ENCODE measurements around the gene HSFX3.
"Not testable (repeated sequence)": the region's sequence is repeated elsewhere in the genome, so short reads cannot be mapped to it uniquely, and the experiment has no call there.

HSFX3 gene

GRCh38 chrX:149518236-149518635, 31.5 kb downstream of the HSFX3 start:
- DNase-seq (ENCODE audit: insufficient read length, low spot score): no peak
- FAIRE-seq: no peak

GRCh38 chrX:149517308-149517707, 32.4 kb downstream of the HSFX3 start:
- FAIRE-seq: no peak
- no peak for DNase-seq (ENCODE audit: insufficient read length, low spot score)

- no peak for FAIRE-seq
Observed at GRCh38 chrX:149516604-149517003, 33.1 kb downstream of the HSFX3 start.

DNA sequence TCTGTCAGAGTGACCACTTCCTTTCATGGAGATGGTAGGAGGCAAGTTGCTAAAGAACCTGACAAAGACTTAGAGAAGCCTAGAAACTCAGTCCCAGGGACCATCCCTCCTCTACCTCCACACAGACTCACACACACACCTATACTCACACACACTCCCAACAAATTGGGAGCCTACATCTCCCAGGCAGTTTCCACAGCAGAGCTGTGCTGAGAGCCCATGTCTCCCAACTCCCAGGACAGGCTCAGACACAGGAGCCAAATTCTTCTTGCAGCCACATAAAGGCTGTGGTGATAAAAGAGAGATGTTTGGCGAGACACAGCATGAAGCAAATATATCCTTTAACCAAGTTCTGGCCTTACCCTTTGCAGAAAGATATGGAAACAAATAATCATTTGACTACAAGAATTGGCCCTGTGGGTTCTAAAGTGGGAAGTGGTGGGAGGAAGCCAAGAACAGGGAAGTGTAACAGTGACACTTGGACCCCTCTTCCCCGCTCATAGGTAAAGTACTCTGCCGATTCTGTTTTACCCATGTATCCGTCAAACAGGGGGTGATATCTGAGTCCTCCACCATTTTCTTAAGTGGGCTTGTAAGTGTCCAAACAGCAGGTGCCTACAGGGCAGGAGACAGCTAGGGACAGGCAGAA, 33.6 kb downstream of the HSFX3 start:
- FAIRE-seq (no peak), DNase-seq (ENCODE audit: insufficient read length, low spot score) (no peak)

More at GRCh38 chrX:149516604-149517003, 33.1 kb downstream of the HSFX3 start:
- DNase-seq (ENCODE audit: insufficient read length, low spot score): no peak

- FAIRE-seq: no peak
- no peak for DNase-seq (ENCODE audit: insufficient read length, low spot score)
Observed at GRCh38 chrX:149513825-149514428, 35.8 kb downstream of the HSFX3 start.

DNA sequence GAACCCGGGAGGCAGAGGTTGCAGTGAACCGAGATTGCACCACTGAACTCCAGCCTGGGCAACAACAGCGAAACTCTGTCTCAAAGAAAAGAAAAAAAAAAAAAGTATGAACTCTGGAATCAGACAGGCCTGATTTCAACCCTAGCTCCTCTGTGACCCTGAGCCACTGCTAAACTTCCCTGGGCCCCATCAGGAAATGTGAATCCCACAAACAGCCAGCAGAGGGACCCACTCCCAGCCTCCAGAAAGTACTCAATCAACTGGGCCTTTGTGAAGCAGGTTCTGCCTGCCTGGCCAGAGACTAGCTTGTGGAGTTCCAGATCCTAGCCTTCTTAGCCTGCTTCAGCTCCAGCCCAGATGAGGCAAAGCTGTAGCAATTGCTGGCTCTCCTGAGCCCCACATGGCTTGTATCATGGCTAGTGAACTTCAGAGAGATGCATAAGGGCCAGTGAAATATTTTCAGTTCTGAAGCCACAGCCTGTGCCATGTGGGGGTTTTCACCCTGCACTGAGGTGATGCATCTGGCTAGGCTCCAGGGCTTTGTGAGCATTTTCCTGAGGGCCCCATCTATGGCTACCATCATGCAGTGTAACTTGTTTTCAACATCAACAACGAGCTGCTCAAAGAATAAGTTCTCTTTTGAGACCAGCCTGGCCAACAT, 37.4 kb downstream of the HSFX3 start:
- DNase-seq (ENCODE audit: insufficient read length, low spot score): no peak
- no peak for FAIRE-seq

DNA sequence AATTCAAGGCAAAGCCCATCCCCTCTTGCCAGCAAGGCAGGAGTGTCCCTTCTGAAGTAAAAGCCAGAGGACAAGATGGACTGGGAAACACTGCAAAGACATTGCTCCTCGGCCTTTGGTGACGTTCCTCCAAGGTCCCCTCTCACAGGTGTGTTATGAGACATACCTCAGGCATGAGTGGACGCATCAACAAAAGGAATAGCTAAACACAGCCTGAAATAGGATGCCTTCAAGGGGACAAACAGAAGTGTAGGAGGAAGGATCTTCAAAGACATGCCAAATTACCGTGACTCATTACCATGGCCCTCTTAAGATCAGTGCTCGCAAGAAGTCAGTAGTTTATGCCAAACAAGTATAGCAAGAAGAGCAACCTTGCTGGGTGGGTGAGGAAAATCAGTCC, 38.6 kb downstream of the HSFX3 start:
- DNase-seq (ENCODE audit: insufficient read length, low spot score): no peak
- FAIRE-seq: no peak

DNA sequence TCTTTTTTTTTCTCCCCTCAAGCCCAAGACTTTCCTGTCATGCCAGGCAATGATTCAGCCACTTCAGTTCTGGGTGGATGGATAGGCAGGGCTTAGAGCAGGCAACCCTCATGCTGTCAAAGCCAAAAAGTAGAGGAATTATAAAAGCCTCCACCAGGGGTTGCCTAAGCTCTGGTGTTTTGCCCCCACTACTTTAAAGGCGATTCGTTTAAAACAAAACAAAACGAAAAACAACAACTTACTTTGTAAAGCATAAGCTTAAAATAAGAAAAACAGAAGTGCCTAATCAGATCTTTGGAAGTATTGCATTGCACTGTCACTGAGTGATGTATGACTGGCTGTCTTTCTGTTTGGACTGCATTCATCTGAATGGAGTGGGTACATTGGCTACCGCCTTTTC, 39.3 kb downstream of the HSFX3 start:
- no peak for DNase-seq (ENCODE audit: insufficient read length, low spot score)
- no peak for FAIRE-seq

DNA sequence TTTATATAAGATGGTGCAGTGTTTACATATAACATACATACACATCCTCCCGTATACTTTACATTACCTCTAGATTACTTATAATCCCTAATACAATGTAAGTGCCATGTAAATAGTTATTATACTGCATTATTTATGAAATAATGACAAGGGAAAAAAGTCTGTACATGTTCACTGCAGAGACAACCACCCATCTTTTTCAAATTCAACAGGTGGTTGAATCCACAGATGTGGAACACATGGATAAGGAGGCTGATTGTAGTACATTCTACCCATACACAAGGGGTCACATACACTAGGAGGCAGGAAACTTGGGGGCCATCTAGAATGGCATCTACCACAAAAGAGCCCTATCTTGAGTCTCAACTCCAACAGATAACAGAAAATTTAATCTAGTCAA, 41.3 kb downstream of the HSFX3 start:
- no peak for FAIRE-seq
- DNase-seq (ENCODE audit: insufficient read length, low spot score): no peak

DNA sequence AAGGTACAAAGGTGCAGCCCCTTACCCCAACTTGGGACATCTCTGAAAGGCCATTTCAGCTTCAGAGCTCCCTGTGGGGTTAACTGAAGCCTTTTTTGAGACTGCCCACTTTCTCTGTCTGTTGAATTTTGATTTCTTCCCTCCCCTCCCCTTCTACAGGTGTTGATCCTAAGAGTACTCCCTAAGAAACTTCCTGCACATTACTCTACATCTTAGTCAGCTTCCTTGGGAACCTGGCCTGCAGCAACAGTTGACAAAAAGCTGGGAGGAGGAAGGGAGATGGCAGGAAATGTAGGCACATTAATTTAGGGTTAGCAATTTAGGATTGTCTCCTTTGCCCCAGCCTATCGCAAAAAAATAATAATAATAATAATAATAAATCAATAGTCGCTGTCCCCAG, 43.4 kb downstream of the HSFX3 start:
- DNase-seq (ENCODE audit: insufficient read length, low spot score) (no peak), FAIRE-seq (no peak)

- DNase-seq (ENCODE audit: insufficient read length, low spot score) (no peak), FAIRE-seq (no peak)
Observed at GRCh38 chrX:149505671-149506070, 44.1 kb downstream of the HSFX3 start.

DNA sequence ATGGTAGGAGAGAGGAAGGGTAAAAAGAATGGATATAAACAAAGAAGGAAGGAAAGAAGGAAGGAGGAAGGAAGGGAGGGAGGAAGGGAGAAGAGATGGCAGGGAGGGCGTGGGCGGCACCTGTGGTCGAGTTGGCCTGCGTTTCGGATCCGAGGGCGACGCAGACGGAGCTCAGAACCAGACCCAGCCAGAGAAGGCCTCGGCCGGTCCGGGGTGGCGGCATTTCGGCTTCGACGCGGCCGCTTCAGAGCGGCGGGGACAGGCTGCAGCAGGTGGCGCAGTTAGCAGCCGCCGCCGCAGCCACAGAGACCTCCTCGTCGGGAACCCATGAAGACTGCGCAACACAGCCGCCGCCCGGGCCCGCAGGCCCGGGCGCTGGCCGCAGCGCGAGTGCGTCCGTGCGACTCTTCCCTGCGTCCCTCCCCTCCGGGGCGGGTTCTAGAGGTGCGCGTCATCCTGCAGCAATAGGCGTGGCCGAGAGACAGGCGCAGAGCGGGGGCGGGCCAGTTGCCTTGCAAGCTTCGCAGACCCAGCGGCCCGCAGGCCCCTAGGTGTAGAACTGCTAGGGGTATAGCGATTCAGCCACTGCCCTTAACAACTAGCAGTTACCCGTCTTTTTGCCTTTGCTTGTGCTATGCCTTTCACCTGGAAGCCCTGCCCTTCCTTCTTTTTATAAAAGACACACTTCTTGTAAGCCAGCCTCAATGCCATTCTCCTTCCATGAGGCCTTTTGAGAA, 44.6 kb downstream of the HSFX3 start, which contains the start of gene IDS:
Gene IDS (minus strand): TSS at position 392 of the 737 bp plus-strand sequence. CDS start 169 bp downstream, at position 223.
- DNase-seq (ENCODE audit: insufficient read length, low spot score) (peak; percentile 51), FAIRE-seq (no peak)

- DNase-seq (ENCODE audit: insufficient read length, low spot score) (no peak), FAIRE-seq (no peak)
Observed at GRCh38 chrX:149504226-149504914, 45.4 kb downstream of the HSFX3 start.

GRCh38 chrX:149503446-149503845, 46.3 kb downstream of the HSFX3 start:
- not testable (repeated sequence) for DNase-seq (ENCODE audit: insufficient read length, low spot score); FAIRE-seq

DNA sequence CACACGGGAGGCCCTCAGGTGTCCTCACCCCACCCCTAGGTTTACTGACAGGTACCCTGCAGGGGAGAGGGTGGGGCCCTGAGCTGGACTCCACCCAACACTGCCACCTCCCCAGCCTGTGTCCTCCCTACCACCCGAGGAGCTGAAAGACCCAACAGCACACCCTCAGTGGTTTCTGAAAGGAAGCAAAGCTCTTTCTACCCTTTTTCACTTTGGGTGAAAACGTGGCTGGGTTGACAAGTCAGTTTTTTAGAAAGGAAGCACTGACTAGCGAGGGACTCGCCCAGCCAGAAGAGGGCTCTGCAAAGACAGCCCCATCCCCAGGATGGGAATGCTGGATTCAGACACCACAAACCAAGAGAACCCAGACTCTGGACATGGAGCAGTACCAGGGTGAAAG, 46.8 kb downstream of the HSFX3 start:
- FAIRE-seq; DNase-seq (ENCODE audit: insufficient read length, low spot score): not testable (repeated sequence)

GRCh38 chrX:149499766-149500165, 50.0 kb downstream of the HSFX3 start:
- no peak for FAIRE-seq

GRCh38 chrX:149498767-149499166, 51.0 kb downstream of the HSFX3 start:
- FAIRE-seq (no peak), DNase-seq (ENCODE audit: insufficient read length, low spot score) (no peak)

More at GRCh38 chrX:149499766-149500165, 50.0 kb downstream of the HSFX3 start:
- no peak for DNase-seq (ENCODE audit: insufficient read length, low spot score)
